ENCODE data around the gene EIF2D.

Gene EIF2D

DNA sequence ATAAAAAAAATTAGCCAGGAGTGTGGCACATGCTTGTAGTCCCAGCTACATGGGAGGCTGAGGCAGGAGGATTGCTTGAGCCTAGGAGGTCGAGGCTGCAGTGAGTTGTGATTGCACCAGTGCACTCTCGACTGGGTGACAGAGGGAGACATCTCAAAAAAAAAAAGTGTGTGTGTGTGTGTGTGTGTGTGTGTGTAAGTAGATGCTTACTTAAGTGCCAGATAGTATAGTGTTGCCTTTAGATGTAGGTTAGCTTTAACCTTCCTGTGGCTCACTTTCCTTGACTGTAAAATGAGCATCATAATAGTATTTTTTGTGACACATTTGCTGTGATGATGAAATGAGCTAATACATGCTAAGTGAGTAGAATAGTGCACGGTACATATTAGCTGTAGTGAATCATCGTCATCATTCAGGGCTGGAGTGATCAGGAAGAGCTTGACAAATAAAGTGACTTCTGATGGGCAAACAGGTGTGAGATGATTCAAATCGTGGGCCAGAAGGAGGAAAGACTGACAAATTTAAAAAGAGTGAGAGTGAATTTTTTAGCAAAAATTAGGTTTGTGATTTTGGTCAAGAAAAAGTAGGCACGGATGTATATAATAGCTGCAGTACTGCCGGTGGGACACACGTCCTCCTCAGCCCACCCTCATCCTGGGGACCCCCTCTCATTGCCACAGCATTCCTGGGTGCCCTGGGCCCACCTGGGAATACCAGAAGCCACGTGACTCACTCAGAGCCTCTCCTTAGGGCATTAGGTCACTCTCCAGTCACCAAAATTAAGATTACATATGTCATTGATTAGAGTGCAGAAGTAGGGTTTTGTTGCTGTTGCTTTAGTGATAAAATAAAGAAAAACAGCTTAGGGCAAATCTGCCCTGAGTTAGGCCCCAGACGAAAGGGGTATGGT is 33.9 kb downstream of the EIF2D start:
- Histone ChIP-seq H3K9me3 (ENCODE audit: control insufficient read depth in 1 of 2, low read length in 2 of 2) (no peaks in the 10 kb centered on the region), H3K27me3 (ENCODE audit: low read depth, low read length) (no peaks in the 10 kb centered on the region), H3K36me3 (ENCODE audit: control insufficient read depth in 1 of 2, insufficient read depth in 2 of 2, low read length in 2 of 2) (no peaks in the 10 kb centered on the region), H3K4me3 (ENCODE audit: low read depth in 1 of 2, low read length in 2 of 2) (no peak overlapping the region), H3K4me1 (ENCODE audit: control insufficient read depth in 1 of 2, insufficient read depth in 2 of 2, low read length in 2 of 2) (no peaks in the 10 kb centered on the region), H3K27ac (ENCODE audit: low read length) (no peak overlapping the region)

DNA sequence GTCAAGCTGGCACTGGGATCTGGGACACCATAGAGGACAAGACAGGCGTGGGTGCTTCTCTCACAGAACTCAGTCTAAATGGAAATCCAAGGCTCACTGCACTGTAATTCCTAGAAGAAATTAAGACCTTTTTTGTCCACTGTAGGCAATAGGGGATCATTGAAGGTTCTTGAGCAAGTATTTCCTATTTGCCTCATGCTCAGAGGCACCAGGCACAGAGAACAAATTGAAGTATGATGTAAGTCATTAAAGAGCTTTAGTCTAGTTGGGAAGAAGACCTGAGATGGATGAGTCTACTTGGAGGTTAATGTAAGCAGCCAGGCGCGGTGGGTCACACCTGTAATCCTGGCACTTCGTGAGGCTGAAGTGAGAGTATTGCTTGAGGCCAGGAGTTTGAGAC is 34.6 kb downstream of the EIF2D start:
- Histone ChIP-seq H3K9me3 (ENCODE audit: control insufficient read depth in 1 of 2, low read length in 2 of 2) (no peaks in the 10 kb centered on the region), H3K27me3 (ENCODE audit: low read depth, low read length) (no peaks in the 10 kb centered on the region), H3K36me3 (ENCODE audit: control insufficient read depth in 1 of 2, insufficient read depth in 2 of 2, low read length in 2 of 2) (no peaks in the 10 kb centered on the region), H3K4me3 (ENCODE audit: low read depth in 1 of 2, low read length in 2 of 2) (no peak overlapping the region), H3K27ac (ENCODE audit: low read length) (no peak overlapping the region), H3K4me1 (ENCODE audit: control insufficient read depth in 1 of 2, insufficient read depth in 2 of 2, low read length in 2 of 2) (no peaks in the 10 kb centered on the region)

DNA sequence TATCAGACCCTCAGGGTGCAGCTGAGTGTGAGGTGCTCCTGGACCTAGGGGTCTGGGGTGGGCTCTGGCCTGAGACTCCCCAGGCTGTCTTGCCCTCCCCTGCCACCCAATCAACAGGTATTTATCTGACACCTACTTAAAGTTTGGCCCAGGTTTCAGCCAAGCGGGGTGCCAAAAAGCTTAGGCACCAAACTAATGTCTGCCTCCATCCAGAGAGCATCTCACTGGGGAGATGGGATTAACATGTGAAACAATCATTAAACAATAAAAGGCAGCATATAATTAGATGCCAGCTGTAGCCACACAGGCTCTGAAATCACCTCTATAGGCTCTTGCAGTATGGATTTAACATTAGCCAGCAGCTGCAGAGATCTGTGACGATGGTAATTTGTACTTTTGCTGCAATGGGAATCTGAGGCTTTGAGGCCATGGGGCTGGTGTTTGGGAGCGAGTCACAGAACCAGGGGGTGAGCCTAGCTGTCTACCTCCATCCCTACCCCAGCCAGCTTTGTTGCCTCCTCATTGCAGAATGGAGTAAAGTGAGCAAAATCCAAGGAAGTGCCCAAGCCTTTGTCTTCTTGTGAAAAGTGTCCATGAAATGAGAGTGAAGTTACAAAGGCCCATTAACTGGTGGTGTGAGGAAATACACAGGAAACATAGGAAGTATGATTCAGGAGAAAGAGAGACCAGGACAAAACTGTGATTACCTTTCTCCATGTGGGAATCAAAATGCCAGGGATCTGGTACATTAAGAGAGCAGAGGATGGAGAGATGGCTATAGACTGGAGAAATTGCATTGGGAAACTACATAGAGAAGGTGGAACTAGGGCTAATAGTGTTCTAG is 36.1 kb downstream of the EIF2D start:
- Histone ChIP-seq H3K27ac (ENCODE audit: low read length) (peak overlapping the region; percentile 76), H3K4me3 (ENCODE audit: low read depth in 1 of 2, low read length in 2 of 2) (no peak overlapping the region), H3K4me1 (ENCODE audit: control insufficient read depth in 1 of 2, insufficient read depth in 2 of 2, low read length in 2 of 2) (no peaks in the 10 kb centered on the region), H3K9me3 (ENCODE audit: control insufficient read depth in 1 of 2, low read length in 2 of 2) (no peaks in the 10 kb centered on the region), H3K27me3 (ENCODE audit: low read depth, low read length) (no peaks in the 10 kb centered on the region), H3K36me3 (ENCODE audit: control insufficient read depth in 1 of 2, insufficient read depth in 2 of 2, low read length in 2 of 2) (no peaks in the 10 kb centered on the region)

DNA sequence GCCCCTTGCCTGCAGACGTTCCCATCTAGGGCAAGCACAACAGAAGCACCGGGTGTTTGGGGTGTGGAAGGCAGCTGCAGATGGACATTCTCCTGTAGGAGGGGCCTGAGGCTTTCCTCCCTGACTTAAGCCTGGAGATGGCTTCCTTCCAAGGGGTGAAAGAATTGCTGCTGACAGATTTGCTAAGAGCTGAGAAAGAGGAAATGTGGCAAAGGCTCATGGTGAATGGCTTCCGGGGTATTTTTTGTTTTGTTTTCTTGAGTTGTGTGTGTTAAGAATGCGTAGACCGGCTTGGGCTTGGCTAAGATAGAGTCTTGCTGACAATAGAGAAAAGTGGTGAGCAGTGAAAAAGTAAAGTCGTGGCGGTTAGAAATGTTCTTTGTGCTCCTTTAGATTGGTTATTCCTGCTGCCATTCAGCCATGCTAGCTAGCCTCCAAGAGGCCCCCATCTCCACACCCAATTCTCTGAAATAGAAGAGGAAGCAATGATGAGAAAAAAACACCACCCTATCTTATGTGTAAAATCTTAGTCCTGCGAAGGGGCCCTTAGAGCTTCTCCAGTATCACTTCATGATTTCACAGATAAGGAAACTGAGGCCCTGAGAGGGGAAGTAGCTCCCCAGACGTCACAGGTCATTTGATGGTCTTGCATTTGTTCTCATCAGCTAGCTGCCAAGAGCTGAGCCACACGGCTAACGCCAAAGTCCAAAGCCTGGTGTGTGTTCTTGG is 36.9 kb downstream of the EIF2D start:
- no peaks in the 10 kb centered on the region for H3K36me3 ChIP-seq (ENCODE audit: control insufficient read depth in 1 of 2, insufficient read depth in 2 of 2, low read length in 2 of 2)
- H3K27me3 ChIP-seq (ENCODE audit: low read depth, low read length) = no peaks in the 10 kb centered on the region
- H3K9me3 ChIP-seq (ENCODE audit: control insufficient read depth in 1 of 2, low read length in 2 of 2) = no peaks in the 10 kb centered on the region
- no peak overlapping the region for H3K4me3 ChIP-seq (ENCODE audit: low read depth in 1 of 2, low read length in 2 of 2)
- peak overlapping the region; percentile 76 for H3K27ac ChIP-seq (ENCODE audit: low read length)
- H3K4me1 ChIP-seq (ENCODE audit: control insufficient read depth in 1 of 2, insufficient read depth in 2 of 2, low read length in 2 of 2) = no peaks in the 10 kb centered on the region

GRCh38 chr1:206573762-206574161 is 38.5 kb downstream of the EIF2D start:
- Histone ChIP-seq H3K9me3 (ENCODE audit: control insufficient read depth in 1 of 2, low read length in 2 of 2) (no peaks in the 10 kb centered on the region), H3K4me3 (ENCODE audit: low read depth in 1 of 2, low read length in 2 of 2) (no peak overlapping the region), H3K27me3 (ENCODE audit: low read depth, low read length) (no peaks in the 10 kb centered on the region), H3K4me1 (ENCODE audit: control insufficient read depth in 1 of 2, insufficient read depth in 2 of 2, low read length in 2 of 2) (no peaks in the 10 kb centered on the region), H3K27ac (ENCODE audit: low read length) (no peak overlapping the region), H3K36me3 (ENCODE audit: control insufficient read depth in 1 of 2, insufficient read depth in 2 of 2, low read length in 2 of 2) (no peaks in the 10 kb centered on the region)

- H3K4me3 ChIP-seq (ENCODE audit: low read depth in 1 of 2, low read length in 2 of 2) = no peak overlapping the region
- H3K9me3 ChIP-seq (ENCODE audit: control insufficient read depth in 1 of 2, low read length in 2 of 2) = no peaks in the 10 kb centered on the region
- H3K27me3 ChIP-seq (ENCODE audit: low read depth, low read length) = no peaks in the 10 kb centered on the region
- H3K36me3 ChIP-seq (ENCODE audit: control insufficient read depth in 1 of 2, insufficient read depth in 2 of 2, low read length in 2 of 2) = no peaks in the 10 kb centered on the region
- H3K4me1 ChIP-seq (ENCODE audit: control insufficient read depth in 1 of 2, insufficient read depth in 2 of 2, low read length in 2 of 2) = no peaks in the 10 kb centered on the region
- no peak overlapping the region for H3K27ac ChIP-seq (ENCODE audit: low read length)
Observed at GRCh38 chr1:206573319-206573718, 38.9 kb downstream of the EIF2D start.

GRCh38 chr1:206572835-206573234 is 39.4 kb downstream of the EIF2D start:
- no peaks in the 10 kb centered on the region for H3K36me3 ChIP-seq (ENCODE audit: control insufficient read depth in 1 of 2, insufficient read depth in 2 of 2, low read length in 2 of 2)
- no peak overlapping the region for H3K27ac ChIP-seq (ENCODE audit: low read length)
- H3K4me3 ChIP-seq (ENCODE audit: low read depth in 1 of 2, low read length in 2 of 2) = no peak overlapping the region
- H3K27me3 ChIP-seq (ENCODE audit: low read depth, low read length) = no peaks in the 10 kb centered on the region
- no peaks in the 10 kb centered on the region for H3K9me3 ChIP-seq (ENCODE audit: control insufficient read depth in 1 of 2, low read length in 2 of 2)
- no peaks in the 10 kb centered on the region for H3K4me1 ChIP-seq (ENCODE audit: control insufficient read depth in 1 of 2, insufficient read depth in 2 of 2, low read length in 2 of 2)

GRCh38 chr1:206570529-206570928 is 41.7 kb downstream of the EIF2D start:
- Histone ChIP-seq H3K4me3 (ENCODE audit: low read depth in 1 of 2, low read length in 2 of 2) (no peak overlapping the region), H3K27me3 (ENCODE audit: low read depth, low read length) (no peaks in the 10 kb centered on the region), H3K27ac (ENCODE audit: low read length) (no peak overlapping the region), H3K9me3 (ENCODE audit: control insufficient read depth in 1 of 2, low read length in 2 of 2) (no peaks in the 10 kb centered on the region), H3K4me1 (ENCODE audit: control insufficient read depth in 1 of 2, insufficient read depth in 2 of 2, low read length in 2 of 2) (no peaks in the 10 kb centered on the region), H3K36me3 (ENCODE audit: control insufficient read depth in 1 of 2, insufficient read depth in 2 of 2, low read length in 2 of 2) (no peaks in the 10 kb centered on the region)

- H3K4me1 ChIP-seq (ENCODE audit: control insufficient read depth in 1 of 2, insufficient read depth in 2 of 2, low read length in 2 of 2) = no peaks in the 10 kb centered on the region
- no peaks in the 10 kb centered on the region for H3K27me3 ChIP-seq (ENCODE audit: low read depth, low read length)
- no peaks in the 10 kb centered on the region for H3K36me3 ChIP-seq (ENCODE audit: control insufficient read depth in 1 of 2, insufficient read depth in 2 of 2, low read length in 2 of 2)
- H3K27ac ChIP-seq (ENCODE audit: low read length) = no peak overlapping the region
- H3K9me3 ChIP-seq (ENCODE audit: control insufficient read depth in 1 of 2, low read length in 2 of 2) = no peaks in the 10 kb centered on the region
- no peak overlapping the region for H3K4me3 ChIP-seq (ENCODE audit: low read depth in 1 of 2, low read length in 2 of 2)
Observed at GRCh38 chr1:206569556-206569955, 42.7 kb downstream of the EIF2D start.

DNA sequence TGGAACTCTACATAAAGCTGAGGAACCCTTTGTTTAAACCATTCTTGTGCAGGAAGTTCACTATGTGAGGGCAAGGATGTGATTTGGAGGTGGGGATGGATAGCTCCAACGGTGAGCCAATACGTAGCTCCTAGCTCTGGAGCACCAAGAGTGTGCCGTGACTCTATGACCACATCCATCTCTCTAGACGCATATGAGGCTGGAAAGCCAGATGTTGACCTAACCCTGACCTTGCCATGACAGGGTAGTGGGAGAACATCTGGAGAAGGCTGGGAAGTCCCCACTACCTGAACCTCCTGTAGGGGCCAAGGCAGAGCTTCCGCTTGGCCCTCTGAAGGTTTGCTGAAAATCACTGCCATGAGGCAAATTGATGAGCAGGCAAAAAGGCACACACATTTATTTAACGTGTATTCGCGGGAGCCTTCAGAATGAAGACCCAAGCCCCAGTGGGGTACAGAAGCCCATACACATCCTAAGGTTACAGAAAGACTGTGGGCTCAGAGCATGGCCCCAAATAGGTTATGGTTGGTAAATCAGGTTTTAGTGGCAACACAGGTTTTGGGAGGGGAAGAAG is 43.4 kb downstream of the EIF2D start:
- H3K9me3 ChIP-seq (ENCODE audit: control insufficient read depth in 1 of 2, low read length in 2 of 2) = no peaks in the 10 kb centered on the region
- no peaks in the 10 kb centered on the region for H3K27me3 ChIP-seq (ENCODE audit: low read depth, low read length)
- no peak overlapping the region for H3K27ac ChIP-seq (ENCODE audit: low read length)
- no peaks in the 10 kb centered on the region for H3K4me1 ChIP-seq (ENCODE audit: control insufficient read depth in 1 of 2, insufficient read depth in 2 of 2, low read length in 2 of 2)
- H3K4me3 ChIP-seq (ENCODE audit: low read depth in 1 of 2, low read length in 2 of 2) = no peak overlapping the region
- H3K36me3 ChIP-seq (ENCODE audit: control insufficient read depth in 1 of 2, insufficient read depth in 2 of 2, low read length in 2 of 2) = no peaks in the 10 kb centered on the region

- no peaks in the 10 kb centered on the region for H3K4me1 ChIP-seq (ENCODE audit: control insufficient read depth in 1 of 2, insufficient read depth in 2 of 2, low read length in 2 of 2)
- no peak overlapping the region for H3K27ac ChIP-seq (ENCODE audit: low read length)
Observed at GRCh38 chr1:206568256-206568655, 44.0 kb downstream of the EIF2D start.

More at GRCh38 chr1:206568256-206568655, 44.0 kb downstream of the EIF2D start:
- Histone ChIP-seq H3K36me3 (ENCODE audit: control insufficient read depth in 1 of 2, insufficient read depth in 2 of 2, low read length in 2 of 2) (no peaks in the 10 kb centered on the region), H3K9me3 (ENCODE audit: control insufficient read depth in 1 of 2, low read length in 2 of 2) (no peaks in the 10 kb centered on the region), H3K27me3 (ENCODE audit: low read depth, low read length) (no peaks in the 10 kb centered on the region), H3K4me3 (ENCODE audit: low read depth in 1 of 2, low read length in 2 of 2) (no peak overlapping the region)
